ENCODE results near the gene FRMPD1.

- no peak for TF ChIP-seq CTCF (IDR thresholded peaks at IDR 0.05; ENCODE audit: insufficient read depth, low read depth, low read length)
- TF ChIP-seq EZH2 (IDR thresholded peaks at IDR 0.05; ENCODE audit: insufficient read depth, low read length), result no peak
Measured at GRCh38 chr9:37775216-37775919, 124.6 kb downstream of the FRMPD1 start.
